Heart left ventricle (tissue), 16 donors: ENCODE measurements around the gene SSH2. TPM values are rescaled to one million over a fixed set of nuclear protein-coding genes. Genes with fewer than 3 reads are reported as not detected.
A peak's percentile ranks its signal among the peaks of the same experiment; 100 is the strongest.

ENCODE experiments used
- ATAC-seq, 4 donors: fragments of 200-7000 bp; cut with Tn5 transposase; one replicate each; pipeline ENCODE4 v1.9.1; 2020 to 2022; ENCODE audit warnings: moderate library complexity in 4 of 4, mild to moderate bottlenecking in 3 of 4, moderate number of reproducible peaks in 1 of 4
- DNase-seq, 5 donors: peaks; one replicate each; pipeline ENCODE4 v3.0.0-alpha.2; 2020
- H3K27ac ChIP-seq, 12 donors: fragments of 200-600 bp; sonication (generic) in 4 of 12; one replicate each; pipeline versions ENCODE4 v1.5.0 to v1.8.0; 2016 to 2022; ENCODE audit warnings: mild to moderate bottlenecking in 2 of 12
- H3K27me3 ChIP-seq, 9 donors: fragments of 200-600 bp; sonication (generic) in 2 of 9; one replicate each; pipeline versions ENCODE4 v1.5.1 to v1.8.0; 2016 to 2022; ENCODE audit warnings: mild to moderate bottlenecking in 3 of 9
- H3K36me3 ChIP-seq, 9 donors: fragments of 200-600 bp; sonication (generic) in 2 of 9; one replicate each; pipeline versions ENCODE4 v1.5.0 to v1.8.0; 2018 to 2022; ENCODE audit warnings: mild to moderate bottlenecking in 2 of 9
- H3K4me1 ChIP-seq, 12 donors: fragments of 200-600 bp; sonication (generic) in 4 of 12; one replicate each; pipeline versions ENCODE4 v1.5.0 to v1.8.0; 2016 to 2022; ENCODE audit warnings: mild to moderate bottlenecking in 3 of 12
- H3K4me3 ChIP-seq, 12 donors: fragments of 200-600 bp; sonication (generic) in 4 of 12; one replicate each; pipeline versions ENCODE4 v1.5.0 to v1.8.0; 2017 to 2022; ENCODE audit warnings: mild to moderate bottlenecking in 9 of 12, moderate library complexity in 4 of 12
- H3K9me3 ChIP-seq, 12 donors: fragments of 200-600 bp; sonication (generic) in 4 of 12; one replicate each; pipeline versions ENCODE4 v1.5.0 to v1.8.0; 2016 to 2022; ENCODE audit warnings: mild to moderate bottlenecking in 1 of 12
- POLR2A ChIP-seq, 2 donors: fragments of 450-650 bp; IDR thresholded peaks; one replicate each; pipeline ENCODE4 v1.6.1; 2017; ENCODE audit warnings: antibody characterized with exemption in 2 of 2, mild to moderate bottlenecking in 2 of 2, moderate library complexity in 2 of 2
- WGBS, 4 donors: extraction: QIAGEN DNeasy Blood & Tissue Kit in 2 of 4; methylation state at CpG; one replicate each; pipeline versions ENCODE4 v1.1.5 to v1.1.7; 2013 to 2018; 5-methylcytosine and 5-hydroxymethylcytosine counted together
- intact Hi-C, 10 donors: fragments of 100-400 bp; cut with DNase I; formaldehyde crosslinking; loops; one replicate each; pipeline versions ENCODE4 v1.11.1 to v1.14.2; 2022
- polyA plus RNA-seq, 2 donors: library from polyadenylated mRNA; stranded (reverse); fragments of 200-250 nt; gene quantifications; one replicate each; pipeline ENCODE4 v1.2.3, GENCODE V29; 2013
- total RNA-seq, 9 donors: library from RNA; depleted of rRNA in 2 of 9; stranded (reverse); fragments of >200 nt in 2 of 9; fragmentation: NEBNext Ultra II Directional in 3 of 9; extraction: Animal tissue kit (Norgen Biotek cat#: 25700) in 3 of 9; gene quantifications; one replicate each; pipeline versions ENCODE4 v1.1.0 to v1.2.4, GENCODE V29; 2016 to 2023
- TF ChIP-seq, protein P1 (sequence below), 12 donors: fragments of 200-600 bp; sonication (generic) in 4 of 12; IDR thresholded peaks; one replicate each; pipeline versions ENCODE4 v1.5.0 to v1.8.0; 2018 to 2022; ENCODE audit warnings: antibody characterized with exemption in 12 of 12, mild to moderate bottlenecking in 5 of 12
- donor health status: ischemic (EF 13 %, LVEDD 7.1; RV severe dilation, severe dysfunction).
- donor health status: healthy with polysubstance abuse.
- donor health status: DM: no; HTN: yes; CAD: no.
- donor health status: DM: no; HTN: no; CAD: no.
- donor health status: ischemic (EF 25% LVEDD 6.9; RV normal size, moderate dysfunction).
- donor health status: ischemic (EF 25% LVEDD 5.7; RV mildly dilated, moderate dysfunction).
- donor health status: healthy.
- donor health status: DM: yes; HTN: yes; CAD: no.
- donor health status: ischemic (EF 35%, LVEDD 5.7; RV mildly dilated, moderate dysfunction).
- donor health status: nonischemic (EF 11% LVEDD 7.7; RV severe dilation, severe dysfunction).
- donor health status: DM: yes; HTN: yes; CAD: no.
- donor health status: PGD.
- donor health status: ischemic (EF 29% LVEDD 5.4; RV normal size, mild dysfunction).
- donor health status: nonischemic (EF 23%, LVEDD 6.1; RV moderate dilation, normal function).

Gene SSH2
- total and polyA plus RNA-seq, 11 donors, result 20.8 to 46.7 (median 36.6) TPM

DNA sequence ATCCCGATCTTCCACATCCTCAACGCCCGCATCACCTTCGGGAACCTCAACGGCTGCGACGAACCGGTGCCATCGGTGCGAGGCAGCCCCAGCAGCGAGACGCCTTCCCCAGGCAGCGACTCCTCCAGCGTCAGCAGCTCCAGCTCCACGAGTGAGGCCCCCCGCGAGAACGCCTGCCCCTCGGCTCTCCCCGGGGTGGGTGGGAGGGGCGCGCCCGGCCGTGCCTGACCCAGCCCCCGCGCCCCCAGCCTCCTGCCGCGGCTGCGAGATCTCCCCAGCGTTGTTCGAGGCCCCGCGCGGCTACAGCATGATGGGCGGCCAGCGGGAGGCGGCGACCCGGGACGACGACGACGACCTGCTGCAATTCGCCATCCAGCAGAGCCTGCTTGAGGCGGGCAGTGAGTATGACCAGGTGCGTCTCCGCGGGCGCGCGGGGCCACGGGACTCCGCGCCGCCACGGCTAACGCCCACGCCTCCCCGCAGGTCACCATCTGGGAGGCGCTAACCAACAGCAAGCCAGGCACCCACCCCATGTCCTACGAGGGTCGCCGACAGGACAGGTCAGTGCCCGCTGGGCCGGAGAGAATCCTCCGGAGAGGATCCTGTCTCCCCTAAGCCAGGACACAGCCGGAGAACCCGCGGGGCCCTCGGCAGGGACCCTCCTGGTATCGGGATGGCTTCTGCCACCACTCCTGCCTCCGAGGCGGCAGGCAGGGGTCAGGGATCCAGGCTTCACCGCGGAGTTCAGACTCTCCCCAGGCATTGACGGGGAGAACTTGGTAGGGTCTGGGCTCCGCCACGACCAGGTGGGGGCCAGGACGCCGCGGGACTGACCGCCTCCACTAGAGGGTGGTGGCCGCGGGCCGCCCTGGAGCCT is 317.4 kb downstream of the SSH2 start:
- H3K9me3 ChIP-seq, result no peaks in the 10 kb centered on the region
- peak overlapping the region in 6 of 12 donors; percentile 12 to 58 (median 36) for H3K27ac ChIP-seq
- H3K36me3 ChIP-seq, result peaks cover 0 to 10% (median 0%) of the 10 kb centered on the region in 9 donors
- H3K4me3 ChIP-seq, result peak overlapping the region in 10 of 12 donors; percentile 17 to 53 (median 44)
- intact Hi-C loops, result loop anchor here in 1 of 10 donors (5.0 kb wide), 1 partner anchor 35 kb away; no protein-coding TSS in a partner anchor
- 40 to 65% (median 56%) methylated on average over 24 to 85 of the region's 85 CpGs for WGBS, 4 donors
- TF ChIP-seq, protein P1, sequence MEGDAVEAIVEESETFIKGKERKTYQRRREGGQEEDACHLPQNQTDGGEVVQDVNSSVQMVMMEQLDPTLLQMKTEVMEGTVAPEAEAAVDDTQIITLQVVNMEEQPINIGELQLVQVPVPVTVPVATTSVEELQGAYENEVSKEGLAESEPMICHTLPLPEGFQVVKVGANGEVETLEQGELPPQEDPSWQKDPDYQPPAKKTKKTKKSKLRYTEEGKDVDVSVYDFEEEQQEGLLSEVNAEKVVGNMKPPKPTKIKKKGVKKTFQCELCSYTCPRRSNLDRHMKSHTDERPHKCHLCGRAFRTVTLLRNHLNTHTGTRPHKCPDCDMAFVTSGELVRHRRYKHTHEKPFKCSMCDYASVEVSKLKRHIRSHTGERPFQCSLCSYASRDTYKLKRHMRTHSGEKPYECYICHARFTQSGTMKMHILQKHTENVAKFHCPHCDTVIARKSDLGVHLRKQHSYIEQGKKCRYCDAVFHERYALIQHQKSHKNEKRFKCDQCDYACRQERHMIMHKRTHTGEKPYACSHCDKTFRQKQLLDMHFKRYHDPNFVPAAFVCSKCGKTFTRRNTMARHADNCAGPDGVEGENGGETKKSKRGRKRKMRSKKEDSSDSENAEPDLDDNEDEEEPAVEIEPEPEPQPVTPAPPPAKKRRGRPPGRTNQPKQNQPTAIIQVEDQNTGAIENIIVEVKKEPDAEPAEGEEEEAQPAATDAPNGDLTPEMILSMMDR (IDR thresholded peaks at IDR 0.05), result no peak
- no peak for TF ChIP-seq POLR2A (IDR thresholded peaks at IDR 0.05)
- peaks cover 3 to 51% (median 38%) of the 10 kb centered on the region in 12 donors for H3K4me1 ChIP-seq
- ATAC-seq (peak in 2 of 4 donors; percentile 16 to 19), DNase-seq (peak in 1 of 5 donors; percentile 65)
- no peaks in the 10 kb centered on the region for H3K27me3 ChIP-seq

DNA sequence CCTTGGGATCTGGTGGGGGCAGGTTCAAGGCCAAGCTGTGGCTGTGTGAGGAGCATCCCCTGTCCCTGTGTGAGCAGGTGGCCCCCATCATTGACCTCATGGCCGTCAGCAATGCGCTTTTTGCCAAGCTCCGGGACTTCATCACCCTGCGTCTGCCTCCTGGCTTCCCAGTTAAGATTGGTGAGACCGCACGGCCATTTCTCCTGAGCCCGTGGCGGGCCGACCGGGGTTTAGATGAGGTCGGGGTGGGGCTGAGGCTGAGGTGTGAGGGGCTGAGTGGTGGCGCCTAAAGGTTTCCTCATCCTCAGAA is 318.0 kb downstream of the SSH2 start:
- no peak for ATAC-seq
- TF ChIP-seq, protein P1 (IDR thresholded peaks at IDR 0.05), result no peak
- no peak for TF ChIP-seq POLR2A (IDR thresholded peaks at IDR 0.05)
- intact Hi-C loops, result loop anchor here in 1 of 10 donors (5.0 kb wide), 1 partner anchor 35 kb away; no protein-coding TSS in a partner anchor

DNA sequence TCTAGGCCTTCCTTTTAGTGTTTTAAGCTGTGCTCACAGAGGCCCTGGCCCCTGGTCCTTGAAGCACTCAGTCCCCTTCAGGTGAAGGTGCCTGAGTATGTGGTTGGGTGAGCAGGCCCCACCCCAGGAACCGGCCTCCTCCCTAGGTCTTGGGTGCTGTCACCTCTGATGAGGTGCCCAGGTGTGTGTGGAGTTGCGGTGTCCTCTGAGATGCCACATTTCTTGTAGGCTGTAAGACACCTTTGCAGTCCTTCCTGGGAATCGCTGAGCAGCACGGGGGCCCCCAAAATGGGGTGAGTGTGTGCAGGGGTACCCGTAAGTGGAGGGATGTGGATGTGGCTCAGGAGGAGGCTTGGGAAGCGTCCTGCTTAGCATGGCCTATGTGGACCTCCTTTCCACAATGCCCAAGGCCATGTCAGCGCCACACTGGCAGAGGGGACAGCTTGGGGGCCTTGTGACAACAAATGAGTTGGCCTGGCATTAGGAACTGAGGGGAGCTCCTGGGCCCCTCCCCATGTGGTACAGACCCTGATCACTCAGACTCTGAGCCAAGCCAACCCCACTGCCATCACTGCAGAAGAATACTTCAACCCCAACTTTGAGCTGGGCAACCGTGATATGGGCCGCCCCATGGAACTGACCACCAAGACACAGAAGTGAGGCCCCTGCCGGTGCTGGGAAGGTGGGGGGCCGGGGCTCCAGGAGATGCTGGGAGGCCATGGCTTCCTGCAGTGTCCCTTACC is 318.5 kb downstream of the SSH2 start:
- no peak overlapping the region for H3K4me3 ChIP-seq
- ATAC-seq (no peak), DNase-seq (peak in 1 of 5 donors; percentile 46)
- intact Hi-C loops, result loop anchor here in 2 of 10 donors (2.0 to 5.0 kb wide), 2 partner anchors 33 to 34 kb away; no protein-coding TSS in a partner anchor
- peaks cover 0 to 10% (median 0%) of the 10 kb centered on the region in 9 donors for H3K36me3 ChIP-seq
- H3K4me1 ChIP-seq, result peaks cover 3 to 40% (median 28%) of the 10 kb centered on the region in 12 donors
- TF ChIP-seq, protein P1 (IDR thresholded peaks at IDR 0.05), result no peak
- no peak for TF ChIP-seq POLR2A (IDR thresholded peaks at IDR 0.05)
- H3K9me3 ChIP-seq, result no peaks in the 10 kb centered on the region
- H3K27ac ChIP-seq, result no peak overlapping the region
- 95 to 97% (median 96%) methylated on average over 10 to 11 of the region's 11 CpGs for WGBS, 4 donors
- no peaks in the 10 kb centered on the region for H3K27me3 ChIP-seq

More for the DNA sequence above, 318.0 kb downstream of the SSH2 start:
- Histone ChIP-seq H3K36me3 (peaks cover 0 to 10% (median 0%) of the 10 kb centered on the region in 9 donors), H3K9me3 (no peaks in the 10 kb centered on the region), H3K27ac (no peak overlapping the region), H3K27me3 (no peaks in the 10 kb centered on the region), H3K4me1 (peaks cover 3 to 45% (median 32%) of the 10 kb centered on the region in 12 donors), H3K4me3 (no peak overlapping the region)
- 92 to 93% (median 93%) methylated on average over 5 to 12 of the region's 12 CpGs for WGBS, 4 donors
- DNase-seq, result peak in 1 of 5 donors; percentile 51
